Vagina (tissue), 2 donors: ENCODE data around the gene CNOT6. TPM values are rescaled to one million over a fixed set of nuclear protein-coding genes. Genes with fewer than 3 reads are reported as not detected.

Experiments
- DNase-seq, 2 donors: peaks; one replicate each; pipeline ENCODE4 v3.0.0-alpha.2; 2017; ENCODE audit errors: extremely low spot score in 2 of 2
- H3K27ac ChIP-seq: fragments of 200-600 bp; sonication (generic); one replicate; pipeline ENCODE4 v1.5.1; 2019
- H3K27me3 ChIP-seq: fragments of 200-600 bp; sonication (generic); one replicate; pipeline ENCODE4 v1.5.1; 2019
- H3K36me3 ChIP-seq, 2 donors: fragments of 200-600 bp; sonication (generic); one replicate each; pipeline ENCODE4 v1.5.1; 2017 to 2019
- H3K4me1 ChIP-seq: fragments of 200-600 bp; sonication (generic); one replicate; pipeline ENCODE4 v1.5.1; 2019
- H3K4me3 ChIP-seq, 2 donors: fragments of 200-600 bp; sonication (generic); 1 replicate in 1 of 2; 2 replicates in 1 of 2; pipeline ENCODE4 v1.5.1; 2016 to 2019
- H3K9me3 ChIP-seq: fragments of 200-600 bp; sonication (generic); one replicate; pipeline ENCODE4 v1.5.1; 2019
- POLR2A ChIP-seq, 2 donors: fragments of 450-650 bp; IDR thresholded peaks; one replicate each; pipeline ENCODE4 v1.6.1; 2017; ENCODE audit warnings: antibody characterized with exemption in 2 of 2, mild to moderate bottlenecking in 2 of 2, moderate library complexity in 2 of 2
- POLR2AphosphoS5 ChIP-seq, 2 donors: sonication (generic); formaldehyde crosslinking; IDR thresholded peaks; one replicate each; pipeline ENCODE4 v1.9.0; 2017; ENCODE audit warnings: antibody characterized with exemption in 2 of 2, mild to moderate bottlenecking in 2 of 2, low read depth in 1 of 2; ENCODE audit not compliant: insufficient read depth in 1 of 2
- intact Hi-C: fragments of 100-400 bp; cut with DNase I; formaldehyde crosslinking; loops from one replicate; pipeline ENCODE4 v1.15.1; 2023
- total RNA-seq: library from RNA; depleted of rRNA; stranded (reverse); fragments of >200 nt; gene quantifications from one replicate; pipeline ENCODE4 v1.2.3, GENCODE V29; 2016
- TF ChIP-seq, protein P1 (sequence below), 3 experiments: fragments of 450-650 bp in 2 of 3; fragments of 200-600 bp in 1 of 3; sonication (generic) in 1 of 3; IDR thresholded peaks; one replicate each; pipeline ENCODE4 v1.5.1; 2017 to 2019; ENCODE audit warnings: antibody characterized with exemption in 3 of 3, mild to moderate bottlenecking in 2 of 3, moderate library complexity in 2 of 3

The CNOT6 gene
- total RNA-seq, 1 donor from 2014 or later, result 21.4 TPM

- no peaks in the 10 kb centered on the region for H3K4me1 ChIP-seq
- TF ChIP-seq, protein P1, sequence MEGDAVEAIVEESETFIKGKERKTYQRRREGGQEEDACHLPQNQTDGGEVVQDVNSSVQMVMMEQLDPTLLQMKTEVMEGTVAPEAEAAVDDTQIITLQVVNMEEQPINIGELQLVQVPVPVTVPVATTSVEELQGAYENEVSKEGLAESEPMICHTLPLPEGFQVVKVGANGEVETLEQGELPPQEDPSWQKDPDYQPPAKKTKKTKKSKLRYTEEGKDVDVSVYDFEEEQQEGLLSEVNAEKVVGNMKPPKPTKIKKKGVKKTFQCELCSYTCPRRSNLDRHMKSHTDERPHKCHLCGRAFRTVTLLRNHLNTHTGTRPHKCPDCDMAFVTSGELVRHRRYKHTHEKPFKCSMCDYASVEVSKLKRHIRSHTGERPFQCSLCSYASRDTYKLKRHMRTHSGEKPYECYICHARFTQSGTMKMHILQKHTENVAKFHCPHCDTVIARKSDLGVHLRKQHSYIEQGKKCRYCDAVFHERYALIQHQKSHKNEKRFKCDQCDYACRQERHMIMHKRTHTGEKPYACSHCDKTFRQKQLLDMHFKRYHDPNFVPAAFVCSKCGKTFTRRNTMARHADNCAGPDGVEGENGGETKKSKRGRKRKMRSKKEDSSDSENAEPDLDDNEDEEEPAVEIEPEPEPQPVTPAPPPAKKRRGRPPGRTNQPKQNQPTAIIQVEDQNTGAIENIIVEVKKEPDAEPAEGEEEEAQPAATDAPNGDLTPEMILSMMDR (IDR thresholded peaks at IDR 0.05), result no peak
- TF ChIP-seq POLR2AphosphoS5 (IDR thresholded peaks at IDR 0.05; ENCODE audit: insufficient read depth in 1 of 2, low read depth in 1 of 2) (no peak), POLR2A (IDR thresholded peaks at IDR 0.05) (no peak)
- no peak overlapping the region for H3K4me3 ChIP-seq
- no peaks in the 10 kb centered on the region for H3K9me3 ChIP-seq
- DNase-seq, result no peak
- H3K27me3 ChIP-seq, result no peaks in the 10 kb centered on the region
- intact Hi-C loops, result no loop called here
- H3K36me3 ChIP-seq, result no peaks in the 10 kb centered on the region
- no peak overlapping the region for H3K27ac ChIP-seq
Observed at GRCh38 chr5:180600554-180601041, 106.4 kb downstream of the CNOT6 start.

- Histone ChIP-seq H3K27me3 (no peaks in the 10 kb centered on the region), H3K9me3 (no peaks in the 10 kb centered on the region), H3K4me1 (no peaks in the 10 kb centered on the region), H3K36me3 (no peaks in the 10 kb centered on the region), H3K27ac (no peak overlapping the region), H3K4me3 (no peak overlapping the region)
- TF ChIP-seq POLR2A (IDR thresholded peaks at IDR 0.05) (no peak), POLR2AphosphoS5 (IDR thresholded peaks at IDR 0.05; ENCODE audit: insufficient read depth in 1 of 2, low read depth in 1 of 2) (no peak)
- TF ChIP-seq, protein P1 (IDR thresholded peaks at IDR 0.05), result no peak
- intact Hi-C loops, result no loop called here
- DNase-seq, result no peak
Observed at GRCh38 chr5:180601591-180602480, 107.7 kb downstream of the CNOT6 start.

DNA sequence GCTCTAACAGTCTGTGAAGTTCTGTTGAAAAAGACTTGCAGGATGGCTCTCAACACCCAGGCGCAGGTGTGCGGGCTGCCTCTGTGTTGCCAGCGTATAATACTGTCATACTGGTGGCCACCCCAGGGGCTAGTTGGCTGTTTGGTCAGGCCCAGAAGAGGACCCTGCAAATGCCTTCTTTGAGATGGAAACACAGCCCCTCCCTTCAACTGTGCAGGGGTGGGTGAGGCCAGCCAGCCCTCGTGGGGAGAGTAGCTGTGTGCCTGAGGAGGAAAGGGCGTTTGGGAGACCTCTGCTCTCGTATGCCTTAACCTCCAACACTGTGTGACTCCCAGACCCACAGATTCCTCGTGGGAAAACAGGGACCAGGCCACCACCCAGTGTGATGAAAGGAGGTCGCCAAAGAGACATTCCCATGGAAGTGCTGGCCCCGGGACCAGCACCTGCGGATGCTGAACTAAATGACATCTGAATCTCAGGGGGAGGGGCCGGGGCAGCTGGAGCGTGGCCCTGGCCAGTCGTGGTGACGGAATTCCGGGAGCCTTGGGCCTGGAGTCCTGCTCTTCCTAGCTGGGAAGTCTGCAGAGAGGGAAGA, 108.4 kb downstream of the CNOT6 start:
- TF ChIP-seq POLR2AphosphoS5 (IDR thresholded peaks at IDR 0.05; ENCODE audit: insufficient read depth in 1 of 2, low read depth in 1 of 2) (no peak), POLR2A (IDR thresholded peaks at IDR 0.05) (no peak)
- TF ChIP-seq, protein P1 (IDR thresholded peaks at IDR 0.05), result no peak
- H3K27me3 ChIP-seq, result no peaks in the 10 kb centered on the region
- H3K27ac ChIP-seq, result no peak overlapping the region
- H3K4me3 ChIP-seq, result no peak overlapping the region
- intact Hi-C loops, result no loop called here
- no peaks in the 10 kb centered on the region for H3K36me3 ChIP-seq
- H3K4me1 ChIP-seq, result no peaks in the 10 kb centered on the region
- DNase-seq, result no peak
- H3K9me3 ChIP-seq, result no peaks in the 10 kb centered on the region

DNA sequence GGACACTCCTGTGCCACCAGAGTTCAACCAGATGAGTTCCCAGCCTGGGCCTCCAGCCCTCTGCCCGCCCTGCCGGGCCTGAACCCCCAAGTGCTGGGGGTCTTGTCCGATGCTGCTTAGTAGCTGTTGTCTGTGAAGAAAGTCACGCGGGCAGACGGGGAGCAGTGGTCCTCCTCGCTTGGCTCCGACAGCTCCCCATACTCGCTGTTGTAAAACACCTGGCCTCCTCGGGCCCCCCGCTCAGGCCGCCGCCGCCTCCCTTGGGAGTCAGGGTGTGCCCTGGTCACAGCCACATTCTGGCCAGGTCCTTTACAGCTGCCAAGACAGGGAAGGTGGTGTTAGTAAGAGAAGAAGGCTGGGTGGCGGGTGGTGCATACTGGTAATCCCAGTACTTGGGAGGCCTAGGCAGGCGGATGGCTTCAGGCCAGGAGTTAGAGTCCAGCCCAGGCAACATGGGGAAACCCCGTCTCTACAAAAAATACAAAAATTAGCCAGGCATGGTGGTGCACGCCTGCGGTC, 109.0 kb downstream of the CNOT6 start:
- Histone ChIP-seq H3K4me1 (no peaks in the 10 kb centered on the region), H3K27ac (no peak overlapping the region), H3K27me3 (no peaks in the 10 kb centered on the region), H3K9me3 (no peaks in the 10 kb centered on the region), H3K36me3 (no peaks in the 10 kb centered on the region), H3K4me3 (no peak overlapping the region)
- TF ChIP-seq POLR2AphosphoS5 (IDR thresholded peaks at IDR 0.05; ENCODE audit: insufficient read depth in 1 of 2, low read depth in 1 of 2), result no peak
- TF ChIP-seq, protein P1 (IDR thresholded peaks at IDR 0.05), result no peak
- TF ChIP-seq POLR2A (IDR thresholded peaks at IDR 0.05), result no peak
- DNase-seq, result no peak
- intact Hi-C loops, result no loop called here
